CD8-positive, alpha-beta memory T cell (primary cell): Measurements from ENCODE around the gene CCNK. TPM values are rescaled to one million over a fixed set of nuclear protein-coding genes. Genes with fewer than 3 reads are reported as not detected.

Experiments used
- CTCF ChIA-PET: fragments of 350-600 bp; sonication (Branson Sonifier 250); formaldehyde crosslinking; loops from one replicate; lab custom pipeline; 2021; ENCODE audit warnings: antibody characterized with exemption; lab: Charles Lee
- POLR2A ChIA-PET: fragments of 350-600 bp; sonication (Branson Sonifier 250); formaldehyde crosslinking; loops from one replicate; lab custom pipeline; 2021; ENCODE audit warnings: antibody characterized with exemption; lab: Charles Lee
- DNase-seq, 5 donors: peaks; one replicate each; pipeline versions ENCODE4 v3.0.0 to v3.0.0-alpha.2; 2020 to 2022; ENCODE audit warnings: mixed read lengths in 1 of 5
- H3K27ac ChIP-seq: one replicate; pipeline ENCODE4 v1.7.0; 2013; ENCODE audit warnings: low read depth, mild to moderate bottlenecking, low read length, moderate library complexity
- H3K27me3 ChIP-seq: 2 replicates; pipeline ENCODE4 v1.7.0; 2013; ENCODE audit warnings: low read length, mild to moderate bottlenecking; ENCODE audit not compliant: insufficient read depth, poor library complexity, severe bottlenecking
- H3K36me3 ChIP-seq: 2 replicates; pipeline ENCODE4 v1.7.0; 2013; ENCODE audit warnings: mild to moderate bottlenecking, low read length, moderate library complexity; ENCODE audit not compliant: insufficient read depth
- H3K4me1 ChIP-seq: 2 replicates; pipeline ENCODE4 v1.7.0; 2013; ENCODE audit warnings: mild to moderate bottlenecking, low read length, moderate library complexity; ENCODE audit not compliant: insufficient read depth
- H3K4me3 ChIP-seq: 2 replicates; pipeline ENCODE4 v1.7.0; 2013; ENCODE audit warnings: mild to moderate bottlenecking, low read length
- H3K9me3 ChIP-seq: 2 replicates; pipeline ENCODE4 v1.7.0; 2013; ENCODE audit warnings: mild to moderate bottlenecking, low read length
- H3K27ac Mint-ChIP-seq, 8 donors: one replicate each; pipeline ENCODE4 v1.8.0; 2020 to 2021; ENCODE audit warnings: mixed read lengths in 8 of 8, mild to moderate bottlenecking in 6 of 8, inconsistent platforms in 3 of 8, moderate library complexity in 3 of 8
- H3K27me3 Mint-ChIP-seq, 2 donors: one replicate each; pipeline ENCODE4 v1.8.0; 2020 to 2021; ENCODE audit warnings: mixed read lengths in 2 of 2, mild to moderate bottlenecking in 1 of 2, moderate library complexity in 1 of 2
- H3K36me3 Mint-ChIP-seq, 3 donors: one replicate each; pipeline ENCODE4 v1.8.0; 2020 to 2021; ENCODE audit warnings: mixed read lengths in 3 of 3, inconsistent platforms in 1 of 3, mild to moderate bottlenecking in 1 of 3
- H3K4me1 Mint-ChIP-seq, 3 donors: one replicate each; pipeline ENCODE4 v1.8.0; 2020 to 2021; ENCODE audit warnings: mixed read lengths in 3 of 3, inconsistent platforms in 1 of 3, mild to moderate bottlenecking in 1 of 3
- H3K4me3 Mint-ChIP-seq, 7 donors: one replicate each; pipeline ENCODE4 v1.8.0; 2020 to 2021; ENCODE audit warnings: mixed read lengths in 7 of 7, mild to moderate bottlenecking in 6 of 7, moderate library complexity in 4 of 7, inconsistent platforms in 2 of 7
- H3K9me3 Mint-ChIP-seq, 5 donors: one replicate each; pipeline ENCODE4 v1.8.0; 2020 to 2022; ENCODE audit warnings: mixed read lengths in 5 of 5, mild to moderate bottlenecking in 3 of 5, moderate library complexity in 2 of 5, inconsistent platforms in 1 of 5
- polyA plus RNA-seq: library from polyadenylated mRNA; unstranded; fragments of 300-500 nt; fragmentation: Illumina TruSeq; gene quantifications from one replicate; pipeline ENCODE4 v1.2.3, GENCODE V29; 2021
- total RNA-seq, 2 experiments: library from RNA; stranded (reverse); gene quantifications; one replicate each; pipeline ENCODE4 v1.2.3, GENCODE V29; 2021

CCNK gene
- total and polyA plus RNA-seq, 3 experiments from 2014 or later, result 16.4 to 115 (median 110) TPM

DNA sequence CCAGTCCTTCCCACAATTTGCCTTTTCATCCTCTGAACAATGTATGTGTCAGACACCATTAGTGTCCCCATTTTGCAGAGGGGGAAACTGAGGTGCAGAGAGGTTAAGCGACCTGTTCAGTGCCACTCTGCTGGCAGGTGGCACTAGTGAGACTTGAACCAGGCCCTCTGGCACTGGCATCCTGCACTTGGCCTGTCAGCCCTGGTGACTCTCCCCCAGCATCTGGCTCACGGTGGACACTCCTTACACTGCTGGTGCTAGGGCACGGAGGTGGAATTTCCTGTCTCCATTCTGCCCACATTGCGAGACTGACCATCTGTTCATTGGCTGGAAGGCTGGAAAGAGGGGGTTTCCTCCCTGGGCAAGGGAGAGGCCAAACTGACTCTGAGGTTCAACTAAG is 48.7 kb downstream of the CCNK start:
- Histone ChIP-seq H3K4me1 (peaks cover 10% of the 10 kb centered on the region), H3K27ac (no peak overlapping the region), H3K36me3 (no peaks in the 10 kb centered on the region), H3K27me3 (no peaks in the 10 kb centered on the region), H3K9me3 (no peaks in the 10 kb centered on the region), H3K4me3 (no peak overlapping the region)
- Mint-ChIP-seq H3K27me3 (no peaks in the 10 kb centered on the region), H3K4me3 (no peak overlapping the region), H3K27ac (no peak overlapping the region), H3K4me1 (peaks cover 5 to 12% (median 7%) of the 10 kb centered on the region in 3 donors), H3K36me3 (no peaks in the 10 kb centered on the region), H3K9me3 (no peaks in the 10 kb centered on the region)
- no peak for DNase-seq
- POLR2A ChIA-PET, result no interaction called here
- CTCF ChIA-PET, result no interaction called here

DNA sequence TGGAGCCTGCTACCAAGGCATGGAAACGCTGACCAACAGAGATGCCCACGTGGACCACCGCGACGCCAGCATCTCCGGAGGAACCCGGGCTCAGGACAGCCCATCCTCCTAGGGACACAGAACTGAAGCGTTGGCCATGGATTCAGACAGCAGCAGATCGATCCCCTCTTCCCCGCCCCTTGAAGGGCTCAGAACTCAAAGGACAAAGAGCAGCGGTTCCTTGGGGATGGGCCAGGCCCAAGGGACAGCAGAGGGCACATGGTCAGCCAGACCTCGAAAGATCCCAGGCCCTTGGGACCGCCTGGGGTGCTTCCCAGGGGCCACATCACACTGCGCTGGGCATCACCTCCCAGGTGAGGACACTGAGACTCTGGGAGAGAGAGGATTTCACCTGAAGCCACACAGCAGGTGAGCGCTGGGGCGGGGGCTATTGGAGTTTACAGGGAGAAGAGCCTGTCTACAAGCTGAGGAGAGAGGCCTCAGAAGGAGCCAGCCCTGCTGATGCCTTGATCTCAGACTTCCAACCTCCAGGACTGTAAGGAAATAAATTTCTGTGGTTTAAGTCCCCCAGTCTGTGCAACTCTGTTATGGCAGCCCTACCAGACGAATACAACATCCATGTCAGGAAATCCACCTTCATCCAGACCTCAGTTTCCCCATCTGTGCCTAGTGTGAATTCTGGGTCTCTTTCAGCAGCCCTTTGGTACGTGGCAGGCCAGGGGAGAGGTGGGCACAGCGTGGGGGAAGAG is 49.4 kb downstream of the CCNK start:
- H3K4me3 ChIP-seq, result no peak overlapping the region
- peaks cover 0 to 6% (median under 1%) of the 10 kb centered on the region in 3 donors for H3K4me1 Mint-ChIP-seq
- DNase-seq, result no peak
- H3K27ac Mint-ChIP-seq, result peak overlapping the region in 1 of 8 donors; percentile 29
- no peaks in the 10 kb centered on the region for H3K36me3 Mint-ChIP-seq
- ChIA-PET POLR2A (no interaction called here), CTCF (no interaction called here)
- H3K27me3 Mint-ChIP-seq, result no peaks in the 10 kb centered on the region
- no peak overlapping the region for H3K27ac ChIP-seq
- H3K4me3 Mint-ChIP-seq, result no peak overlapping the region
- H3K9me3 Mint-ChIP-seq, result no peaks in the 10 kb centered on the region
- peaks cover 5% of the 10 kb centered on the region for H3K4me1 ChIP-seq
- no peaks in the 10 kb centered on the region for H3K9me3 ChIP-seq
- H3K27me3 ChIP-seq, result no peaks in the 10 kb centered on the region
- no peaks in the 10 kb centered on the region for H3K36me3 ChIP-seq

GRCh38 chr14:99531251-99532096 is 50.3 kb downstream of the CCNK start:
- Histone ChIP-seq H3K36me3 (no peaks in the 10 kb centered on the region), H3K27me3 (no peaks in the 10 kb centered on the region), H3K9me3 (no peaks in the 10 kb centered on the region), H3K4me3 (no peak overlapping the region), H3K27ac (no peak overlapping the region), H3K4me1 (no peaks in the 10 kb centered on the region)
- CTCF ChIA-PET, result no interaction called here
- Mint-ChIP-seq H3K27ac (no peak overlapping the region), H3K4me3 (no peak overlapping the region), H3K27me3 (no peaks in the 10 kb centered on the region), H3K36me3 (no peaks in the 10 kb centered on the region), H3K4me1 (no peaks in the 10 kb centered on the region), H3K9me3 (no peaks in the 10 kb centered on the region)
- DNase-seq, result no peak
- POLR2A ChIA-PET, result no interaction called here

DNA sequence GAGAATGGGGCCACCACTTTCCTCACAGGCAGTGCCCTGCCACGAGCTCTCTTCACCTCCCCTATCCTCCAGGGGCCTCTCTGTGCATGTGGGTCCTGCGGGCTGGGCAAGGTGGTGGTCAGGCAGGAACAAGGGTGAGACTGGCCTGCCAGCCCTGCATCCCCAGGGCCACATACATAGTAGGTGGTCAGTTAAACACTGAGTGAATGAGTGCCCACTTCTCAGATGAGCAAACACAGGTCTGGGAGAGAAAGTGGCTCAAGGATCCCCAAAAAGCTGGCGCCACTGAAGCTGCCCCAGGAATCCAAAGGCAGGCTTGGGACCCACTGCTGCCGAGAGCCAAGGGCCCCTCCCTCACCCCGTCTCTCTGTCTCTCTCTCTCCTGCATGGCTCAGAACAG is 51.1 kb downstream of the CCNK start:
- Histone ChIP-seq H3K4me1 (no peaks in the 10 kb centered on the region), H3K4me3 (no peak overlapping the region), H3K9me3 (no peaks in the 10 kb centered on the region), H3K27ac (no peak overlapping the region), H3K27me3 (no peaks in the 10 kb centered on the region), H3K36me3 (no peaks in the 10 kb centered on the region)
- no peak for DNase-seq
- H3K9me3 Mint-ChIP-seq, result no peaks in the 10 kb centered on the region
- no peak overlapping the region for H3K4me3 Mint-ChIP-seq
- POLR2A ChIA-PET, result interaction anchor here (0.7 kb wide), 1 partner anchor 1511 kb away, joined by 3 read pairs; no protein-coding TSS in a partner anchor
- no peaks in the 10 kb centered on the region for H3K36me3 Mint-ChIP-seq
- peak overlapping the region in 1 of 8 donors; percentile 84 for H3K27ac Mint-ChIP-seq
- CTCF ChIA-PET, result no interaction called here
- H3K4me1 Mint-ChIP-seq, result no peaks in the 10 kb centered on the region
- no peaks in the 10 kb centered on the region for H3K27me3 Mint-ChIP-seq

- H3K27ac ChIP-seq, result no peak overlapping the region
- ChIA-PET CTCF (interaction anchor here (1.2 kb wide), 1 partner anchor 12 kb away, joined by 3 read pairs; no protein-coding TSS in a partner anchor), POLR2A (no interaction called here)
- Mint-ChIP-seq H3K36me3 (no peaks in the 10 kb centered on the region), H3K4me3 (no peak overlapping the region), H3K27me3 (peaks cover 0 to 1% of the 10 kb centered on the region in 2 donors), H3K9me3 (no peaks in the 10 kb centered on the region), H3K4me1 (no peaks in the 10 kb centered on the region), H3K27ac (peak overlapping the region in 1 of 8 donors; percentile 41)
- no peaks in the 10 kb centered on the region for H3K4me1 ChIP-seq
- no peaks in the 10 kb centered on the region for H3K9me3 ChIP-seq
- no peak overlapping the region for H3K4me3 ChIP-seq
- H3K36me3 ChIP-seq, result no peaks in the 10 kb centered on the region
- no peak for DNase-seq
- H3K27me3 ChIP-seq, result no peaks in the 10 kb centered on the region
Measured at GRCh38 chr14:99534333-99534732, 53.1 kb downstream of the CCNK start.

DNA sequence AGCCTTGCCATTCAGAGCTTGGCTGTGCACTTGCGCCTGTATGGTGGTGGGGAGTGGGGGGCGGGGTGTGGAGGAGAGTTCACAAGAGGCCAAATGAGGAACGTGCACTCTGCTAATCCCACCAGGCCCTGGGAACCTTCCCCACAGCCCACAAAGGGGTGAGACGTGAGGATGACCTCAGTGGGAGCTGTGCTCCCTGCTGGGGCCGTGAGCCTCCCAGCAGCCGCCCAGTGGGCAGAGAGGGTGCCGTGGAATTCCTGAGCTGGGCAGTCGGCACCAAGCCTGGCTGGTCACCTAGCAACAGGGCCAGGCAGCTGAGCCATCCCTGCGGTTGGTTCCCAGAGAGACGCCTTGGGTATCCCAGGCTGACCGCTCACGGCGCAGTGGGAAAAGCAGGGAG is 53.7 kb downstream of the CCNK start:
- Histone ChIP-seq H3K27me3 (no peaks in the 10 kb centered on the region), H3K27ac (no peak overlapping the region), H3K9me3 (no peaks in the 10 kb centered on the region), H3K4me1 (no peaks in the 10 kb centered on the region), H3K4me3 (no peak overlapping the region), H3K36me3 (no peaks in the 10 kb centered on the region)
- Mint-ChIP-seq H3K4me3 (no peak overlapping the region), H3K27me3 (peaks cover 0 to 1% of the 10 kb centered on the region in 2 donors), H3K9me3 (no peaks in the 10 kb centered on the region), H3K4me1 (no peaks in the 10 kb centered on the region), H3K36me3 (no peaks in the 10 kb centered on the region), H3K27ac (no peak overlapping the region)
- POLR2A ChIA-PET, result no interaction called here
- CTCF ChIA-PET, result interaction anchor here (1.2 kb wide), 1 partner anchor 13 kb away, joined by 3 read pairs; no protein-coding TSS in a partner anchor
- DNase-seq, result no peak

DNA sequence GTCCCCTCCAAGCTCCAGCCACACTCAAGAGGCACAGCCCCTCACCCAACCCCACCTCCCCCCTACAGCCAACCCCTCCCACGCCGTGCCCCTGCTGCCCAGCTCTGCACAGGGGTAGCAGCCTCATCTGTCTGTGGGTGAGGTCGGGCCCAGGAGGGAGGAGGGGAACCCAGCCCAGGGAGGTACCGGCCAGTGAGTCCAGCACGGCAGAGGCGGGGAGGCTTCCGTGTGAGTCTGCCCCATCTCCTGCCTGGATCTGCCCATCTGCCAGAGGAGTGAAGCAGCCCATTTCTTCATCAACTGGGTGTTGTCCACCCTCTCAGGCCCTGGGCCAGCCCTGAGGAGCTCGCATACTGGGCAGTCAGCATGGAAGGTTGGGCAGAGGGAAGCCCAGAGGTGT is 54.2 kb downstream of the CCNK start:
- CTCF ChIA-PET, result interaction anchor here (1.2 kb wide), 1 partner anchor 13 kb away, joined by 3 read pairs; no protein-coding TSS in a partner anchor
- no peaks in the 10 kb centered on the region for H3K9me3 ChIP-seq
- Mint-ChIP-seq H3K27ac (no peak overlapping the region), H3K4me1 (no peaks in the 10 kb centered on the region), H3K36me3 (no peaks in the 10 kb centered on the region), H3K9me3 (no peaks in the 10 kb centered on the region), H3K27me3 (peaks cover 0 to 1% of the 10 kb centered on the region in 2 donors), H3K4me3 (no peak overlapping the region)
- H3K36me3 ChIP-seq, result no peaks in the 10 kb centered on the region
- no peaks in the 10 kb centered on the region for H3K4me1 ChIP-seq
- no peak for DNase-seq
- POLR2A ChIA-PET, result no interaction called here
- H3K27ac ChIP-seq, result no peak overlapping the region
- H3K27me3 ChIP-seq, result no peaks in the 10 kb centered on the region
- no peak overlapping the region for H3K4me3 ChIP-seq
